Body of pancreas (tissue), 4 donors: ENCODE data around the gene SIK2.

Experiments used
- POLR2A ChIP-seq, 3 donors: fragments of 450-650 bp; IDR thresholded peaks; one replicate each; pipeline ENCODE4 v1.6.1; 2016; ENCODE audit warnings: antibody characterized with exemption in 3 of 3, mild to moderate bottlenecking in 2 of 3
- TF ChIP-seq, protein P1 (sequence below), 7 experiments: fragments of 450-650 bp in 4 of 7; fragments of 200-600 bp in 3 of 7; sonication (generic) in 3 of 7; IDR thresholded peaks; one replicate each; pipeline ENCODE4 v1.5.1; 2016 to 2019; ENCODE audit warnings: antibody characterized with exemption in 7 of 7

DNA sequence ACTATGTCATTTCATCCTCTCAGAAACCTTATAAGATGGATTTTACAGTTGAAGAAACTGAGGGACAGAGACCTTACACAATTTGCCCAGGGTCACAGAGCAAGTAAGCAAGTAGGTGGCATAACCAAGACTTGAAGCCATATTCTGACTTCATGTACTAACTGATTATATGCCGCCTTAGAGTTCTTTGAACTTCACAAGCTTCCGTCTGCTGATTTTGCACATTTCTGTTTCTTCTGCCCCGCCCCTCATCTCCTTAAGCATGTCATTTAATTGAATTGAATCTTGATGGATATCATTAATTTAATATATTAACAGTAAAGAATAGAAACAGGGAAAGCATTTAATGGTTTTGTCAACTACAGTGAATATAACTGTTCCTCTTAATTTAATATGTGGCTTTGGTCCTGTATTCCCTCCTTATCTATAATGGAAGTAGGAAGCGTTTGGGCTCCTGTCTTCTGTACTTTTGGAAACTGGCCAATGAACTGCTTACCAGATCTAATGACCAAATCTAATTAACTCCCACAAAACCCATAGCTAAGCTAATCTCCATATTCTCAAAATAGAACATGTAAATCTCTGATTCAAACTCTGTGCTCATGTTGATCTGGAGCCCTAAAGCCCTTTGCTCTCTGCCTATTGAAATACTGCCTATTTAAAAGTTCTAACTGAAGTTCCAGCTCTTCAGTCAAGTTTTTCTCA lies 30.4 kb downstream of the SIK2 start:
- TF ChIP-seq, protein P1, sequence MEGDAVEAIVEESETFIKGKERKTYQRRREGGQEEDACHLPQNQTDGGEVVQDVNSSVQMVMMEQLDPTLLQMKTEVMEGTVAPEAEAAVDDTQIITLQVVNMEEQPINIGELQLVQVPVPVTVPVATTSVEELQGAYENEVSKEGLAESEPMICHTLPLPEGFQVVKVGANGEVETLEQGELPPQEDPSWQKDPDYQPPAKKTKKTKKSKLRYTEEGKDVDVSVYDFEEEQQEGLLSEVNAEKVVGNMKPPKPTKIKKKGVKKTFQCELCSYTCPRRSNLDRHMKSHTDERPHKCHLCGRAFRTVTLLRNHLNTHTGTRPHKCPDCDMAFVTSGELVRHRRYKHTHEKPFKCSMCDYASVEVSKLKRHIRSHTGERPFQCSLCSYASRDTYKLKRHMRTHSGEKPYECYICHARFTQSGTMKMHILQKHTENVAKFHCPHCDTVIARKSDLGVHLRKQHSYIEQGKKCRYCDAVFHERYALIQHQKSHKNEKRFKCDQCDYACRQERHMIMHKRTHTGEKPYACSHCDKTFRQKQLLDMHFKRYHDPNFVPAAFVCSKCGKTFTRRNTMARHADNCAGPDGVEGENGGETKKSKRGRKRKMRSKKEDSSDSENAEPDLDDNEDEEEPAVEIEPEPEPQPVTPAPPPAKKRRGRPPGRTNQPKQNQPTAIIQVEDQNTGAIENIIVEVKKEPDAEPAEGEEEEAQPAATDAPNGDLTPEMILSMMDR (IDR thresholded peaks at IDR 0.05): no peak
- TF ChIP-seq POLR2A (IDR thresholded peaks at IDR 0.05): no peak
